HEK293 (cell line): ENCODE results near the gene PI4KB.

Experiments used
- KLF9 ChIP-seq: fragments of 450-650 bp; formaldehyde crosslinking; IDR thresholded peaks from 2 replicates; pipeline ENCODE4 v1.5.1; 2016; ENCODE audit warnings: missing biosample characterization, missing genetic modification characterization, low read depth
- TSHZ1 ChIP-seq: fragments of 450-650 bp; formaldehyde crosslinking; IDR thresholded peaks from 2 replicates; pipeline ENCODE4 v1.5.1; 2016; ENCODE audit warnings: missing biosample characterization, missing genetic modification characterization, borderline replicate concordance
- YY2 ChIP-seq: fragments of 450-650 bp; formaldehyde crosslinking; IDR thresholded peaks from 2 replicates; pipeline ENCODE4 v1.5.1; 2016; ENCODE audit warnings: missing biosample characterization, missing genetic modification characterization
- ZNF274 ChIP-seq, 2 experiments: fragments of 200-500 bp in 1 of 2; fragments of 450-650 bp in 1 of 2; sonication (Bioruptor generic) in 1 of 2; formaldehyde crosslinking in 1 of 2; IDR thresholded peaks; 2 replicates each; pipeline versions ENCODE4 v1.5.1 to v1.6.1; 2014 to 2016; ENCODE audit warnings: borderline replicate concordance in 1 of 2, inconsistent platforms in 1 of 2, low read length in 1 of 2, missing biosample characterization in 1 of 2, missing genetic modification characterization in 1 of 2
- ZNF768 ChIP-seq: fragments of 450-650 bp; formaldehyde crosslinking; IDR thresholded peaks from 2 replicates; pipeline ENCODE4 v1.5.1; 2018; ENCODE audit warnings: missing biosample characterization, mild to moderate bottlenecking, missing genetic modification characterization
- ZNF791 ChIP-seq: fragments of 450-650 bp; formaldehyde crosslinking; IDR thresholded peaks from 2 replicates; pipeline ENCODE4 v1.5.1; 2016; ENCODE audit warnings: missing biosample characterization, missing genetic modification characterization
- ZNF830 ChIP-seq: fragments of 450-650 bp; IDR thresholded peaks from 2 replicates; pipeline ENCODE4 v1.5.0; 2018; ENCODE audit warnings: missing biosample characterization, missing genetic modification characterization, low read depth, mild to moderate bottlenecking, moderate library complexity
- TF ChIP-seq, protein P1 (sequence below): fragments of 450-650 bp; formaldehyde crosslinking; IDR thresholded peaks from 2 replicates; pipeline ENCODE4 v1.5.1; 2016; ENCODE audit warnings: missing biosample characterization, missing genetic modification characterization

DNA sequence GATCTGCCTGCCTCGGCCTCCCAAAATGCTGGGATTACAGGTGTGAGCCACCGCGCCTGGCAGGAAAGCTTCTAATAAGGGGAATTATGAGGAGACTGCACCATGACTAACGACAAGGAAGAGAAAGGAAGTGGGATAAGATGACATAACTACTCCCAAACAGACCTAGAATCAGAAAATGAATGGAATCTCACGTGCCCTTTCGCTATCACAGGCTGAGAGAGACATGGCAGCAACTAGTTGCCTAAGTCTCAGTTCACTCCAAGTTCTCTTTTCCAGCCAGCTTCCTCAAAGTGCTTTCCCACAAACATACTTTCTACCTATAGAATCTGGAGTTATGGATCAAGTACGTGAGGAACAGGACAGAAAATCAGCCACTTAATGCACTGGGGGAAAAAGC, 2.0 kb downstream of the PI4KB start:
- TF ChIP-seq TSHZ1 (no peak), YY2 (tag by site-specific recombination) (no peak), ZNF791 (tag by site-specific recombination) (no peak), ZNF830 (no peak), ZNF768 (tag by site-specific recombination) (no peak), ZNF274 (IDR thresholded peaks at IDR 0.05; ENCODE audit: low read length) (no peak), ZNF274 (tag by site-specific recombination; IDR thresholded peaks at IDR 0.05; ENCODE audit: borderline replicate concordance) (no peak), KLF9 (no peak)
- TF ChIP-seq, protein P1, sequence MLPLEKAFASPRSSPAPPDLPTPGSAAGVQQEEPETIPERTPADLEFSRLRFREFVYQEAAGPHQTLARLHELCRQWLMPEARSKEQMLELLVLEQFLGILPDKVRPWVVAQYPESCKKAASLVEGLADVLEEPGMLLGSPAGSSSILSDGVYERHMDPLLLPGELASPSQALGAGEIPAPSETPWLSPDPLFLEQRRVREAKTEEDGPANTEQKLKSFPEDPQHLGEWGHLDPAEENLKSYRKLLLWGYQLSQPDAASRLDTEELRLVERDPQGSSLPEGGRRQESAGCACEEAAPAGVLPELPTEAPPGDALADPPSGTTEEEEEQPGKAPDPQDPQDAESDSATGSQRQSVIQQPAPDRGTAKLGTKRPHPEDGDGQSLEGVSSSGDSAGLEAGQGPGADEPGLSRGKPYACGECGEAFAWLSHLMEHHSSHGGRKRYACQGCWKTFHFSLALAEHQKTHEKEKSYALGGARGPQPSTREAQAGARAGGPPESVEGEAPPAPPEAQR (tag by site-specific recombination), result no peak
